K562 (cell line): Measurements from ENCODE around the gene LMOD1. TPM values are rescaled to one million over a fixed set of nuclear protein-coding genes. Genes with fewer than 3 reads are reported as not detected.

Source experiments
- ATAC-seq: fragments of 200-7000 bp; cut with Tn5 transposase; 3 replicates; pipeline ENCODE4 v1.9.1; 2020; ENCODE audit warnings: moderate library complexity
- BruUV-seq: library from RNA; stranded (reverse); fragments of 400-500 nt; replicated peaks from 2 replicates; lab custom pipeline; 2021; lab: Mats Ljungman, UMichigan
- CTCF ChIA-PET: fragments of 300-600 bp; formaldehyde crosslinking; extraction: SDS; loops from one replicate; lab custom pipeline; 2021; ENCODE audit warnings: low intra/inter-chr PET ratio; lab: Yijun Ruan, JAX
- POLR2A ChIA-PET: fragments of 300-600, 350-650 bp; sonication (Branson Sonifier 250); formaldehyde crosslinking; extraction: SDS; loops from one replicate; lab custom pipeline; 2021; ENCODE audit warnings: antibody characterized with exemption, inconsistent platforms; lab: Yijun Ruan, JAX
- DNase-seq, 4 experiments: peaks; one replicate each; pipeline versions ENCODE4 v3.0.0 to v3.0.0-alpha.2; 2011 to 2018; ENCODE audit warnings: low spot score in 3 of 4, mixed read lengths in 3 of 4; ENCODE audit errors: extremely low read depth in 1 of 4
- FAIRE-seq: peaks from 2 replicates; lab custom pipeline; 2011; peaks lifted over from hg19 to GRCh38; lab: Jason Lieb, UNC
- H2AFZ ChIP-seq: 2 replicates; pipeline ENCODE4 v1.6.0; 2011; ENCODE audit warnings: low read depth, low read length, control low read depth, inconsistent platforms
- H3K27ac ChIP-seq: fragments of 200-600 bp; 3 replicates; pipeline ENCODE4 v1.8.0; 2011; ENCODE audit warnings: low read depth, mild to moderate bottlenecking, control low read depth, inconsistent platforms, low read length, moderate library complexity, mixed read lengths; ENCODE audit errors: extremely low read depth
- H3K27me3 ChIP-seq, 2 experiments: fragments of 300-600 bp in 1 of 2; 2 replicates in 1 of 2; 3 replicates in 1 of 2; pipeline versions ENCODE4 v1.6.0 to v1.8.0; 2011; ENCODE audit warnings: inconsistent platforms in 2 of 2, low read length in 2 of 2, mild to moderate bottlenecking in 1 of 2, mixed read lengths in 1 of 2, moderate library complexity in 1 of 2; ENCODE audit not compliant: control insufficient read depth in 2 of 2, insufficient read depth in 2 of 2
- H3K36me3 ChIP-seq: fragments of 300-600 bp; 3 replicates; pipeline ENCODE4 v1.8.0; 2011; ENCODE audit warnings: mild to moderate bottlenecking, low read length, inconsistent platforms; ENCODE audit not compliant: control insufficient read depth, insufficient read depth
- H3K4me1 ChIP-seq, 2 experiments: fragments of 200-600 bp in 1 of 2; replicated peaks in 1 of 2; 2 replicates in 1 of 2; 3 replicates in 1 of 2; pipeline versions ENCODE4 v1.5.1 to v1.8.0; 2011; ENCODE audit warnings: inconsistent platforms in 2 of 2, low read length in 2 of 2, mild to moderate bottlenecking in 1 of 2, mixed read lengths in 1 of 2, moderate library complexity in 1 of 2; ENCODE audit not compliant: control insufficient read depth in 2 of 2, insufficient read depth in 2 of 2
- H3K4me2 ChIP-seq: 2 replicates; pipeline ENCODE4 v1.6.1; 2011; ENCODE audit warnings: low read length, control low read depth, inconsistent platforms, mixed read lengths; ENCODE audit not compliant: insufficient read depth
- H3K4me3 ChIP-seq: fragments of 200-600 bp; sonication (generic), shearing (Covaris generic); 2 replicates; pipeline ENCODE4 v1.5.1; 2016; ENCODE audit warnings: control low read depth, inconsistent platforms
- H3K79me2 ChIP-seq: fragments of 200-600 bp; 3 replicates; pipeline ENCODE4 v1.8.0; 2011; ENCODE audit warnings: low read length, inconsistent platforms; ENCODE audit not compliant: control insufficient read depth, insufficient read depth
- H3K9ac ChIP-seq, 2 experiments: 2 replicates each; pipeline versions ENCODE4 v1.6.0 to v1.6.1; 2011; ENCODE audit warnings: low read depth in 2 of 2, low read length in 2 of 2, control low read depth in 1 of 2, inconsistent platforms in 1 of 2, mild to moderate bottlenecking in 1 of 2, mixed read lengths in 1 of 2; ENCODE audit not compliant: insufficient read depth in 1 of 2
- H3K9me1 ChIP-seq: one replicate; pipeline ENCODE4 v1.6.0; 2011; ENCODE audit warnings: inconsistent platforms, mild to moderate bottlenecking, low read length, moderate library complexity; ENCODE audit not compliant: control insufficient read depth, insufficient read depth
- H3K9me3 ChIP-seq: replicated peaks from 2 replicates; pipeline ENCODE4 v1.5.1; 2011; ENCODE audit warnings: low read depth, low read length, inconsistent platforms; ENCODE audit not compliant: control insufficient read depth, insufficient read depth
- H4K20me1 ChIP-seq: replicated peaks from 2 replicates; pipeline ENCODE4 v1.6.1; 2011; ENCODE audit warnings: low read length, inconsistent platforms, mixed read lengths; ENCODE audit not compliant: control insufficient read depth, insufficient read depth
- ADNP ChIP-seq: fragments of 200-800 bp; sonication (Bioruptor generic); IDR thresholded peaks from 2 replicates; pipeline ENCODE4 v1.6.1; 2016; ENCODE audit warnings: missing genetic modification characterization, missing compliant biosample characterization
- C11orf30 ChIP-seq: fragments of 450-650 bp; IDR thresholded peaks from 2 replicates; pipeline ENCODE4 v1.6.1; 2016; ENCODE audit warnings: low read depth, mild to moderate bottlenecking
- GTF2A2 ChIP-seq: IDR thresholded peaks from 2 replicates; pipeline ENCODE4 v1.6.1; 2016; ENCODE audit warnings: mild to moderate bottlenecking, missing genetic modification characterization, missing compliant biosample characterization
- JUND ChIP-seq, 2 experiments: IDR thresholded peaks; 2 replicates in 1 of 2; 3 replicates in 1 of 2; pipeline ENCODE4 v1.6.1; 2011; ENCODE audit warnings: borderline replicate concordance in 2 of 2, low read depth in 2 of 2, low read length in 2 of 2, improper control_type of control experiment in 1 of 2, missing biosample characterization in 1 of 2, missing genetic modification characterization in 1 of 2, missing genetic modification reagents in 1 of 2
- KDM1A ChIP-seq, 2 experiments: fragments of 450-650 bp; IDR thresholded peaks; 2 replicates each; pipeline ENCODE4 v1.6.1; 2016; ENCODE audit warnings: mild to moderate bottlenecking in 2 of 2
- L3MBTL2 ChIP-seq: fragments of 450-650 bp; IDR thresholded peaks from 2 replicates; pipeline ENCODE4 v1.6.1; 2016; ENCODE audit warnings: mild to moderate bottlenecking, moderate library complexity
- LCOR ChIP-seq: sonication (generic); formaldehyde crosslinking; IDR thresholded peaks from 2 replicates; pipeline ENCODE4 v1.8.0; 2022; ENCODE audit warnings: mild to moderate bottlenecking, missing genetic modification reagents
- MAFF ChIP-seq: IDR thresholded peaks from 2 replicates; pipeline ENCODE4 v1.6.1; 2012; ENCODE audit warnings: low read length, improper control_type of control experiment
- MAFK ChIP-seq: IDR thresholded peaks from 2 replicates; pipeline ENCODE4 v1.6.1; 2011; ENCODE audit warnings: low read length, improper control_type of control experiment
- MTA1 ChIP-seq: fragments of 450-650 bp; IDR thresholded peaks from 2 replicates; pipeline ENCODE4 v1.6.1; 2017; ENCODE audit warnings: borderline replicate concordance
- NR2C1 ChIP-seq, 2 experiments: fragments of 450-650 bp; IDR thresholded peaks; 2 replicates each; pipeline ENCODE4 v1.6.1; 2017; ENCODE audit warnings: mild to moderate bottlenecking in 2 of 2, antibody characterized with exemption in 1 of 2, inconsistent platforms in 1 of 2, missing compliant biosample characterization in 1 of 2, missing genetic modification characterization in 1 of 2
- SMARCC2 ChIP-seq: fragments of 450-650 bp; IDR thresholded peaks from 2 replicates; pipeline ENCODE4 v1.6.1; 2017; ENCODE audit warnings: antibody characterized with exemption, moderate library complexity, mild to moderate bottlenecking, low read depth
- SMARCE1 ChIP-seq: fragments of 450-650 bp; IDR thresholded peaks from 2 replicates; pipeline ENCODE4 v1.7.1; 2016; ENCODE audit warnings: mild to moderate bottlenecking
- TRIM24 ChIP-seq, 2 experiments: fragments of 450-650 bp; IDR thresholded peaks; 2 replicates each; pipeline ENCODE4 v1.6.1; 2016
- VEZF1 ChIP-seq: fragments of 200-800 bp; sonication (Bioruptor generic); IDR thresholded peaks from 2 replicates; pipeline ENCODE4 v1.6.1; 2017; ENCODE audit warnings: missing genetic modification characterization, missing compliant biosample characterization
- WGBS: fragments of 100-300 bp; shearing (Covaris generic); methylation state at CpG from one replicate; pipeline ENCODE4 v1.1.6; 2016; ENCODE audit warnings: low coverage, mixed read lengths; ENCODE audit not compliant: insufficient coverage; ENCODE audit errors: missing lambda C conversion rate; 5-methylcytosine and 5-hydroxymethylcytosine counted together
- in situ Hi-C: fragments of 300-500 bp; cut with MboI; formaldehyde crosslinking; loops from 4 replicates; pipeline ENCODE4 v1.15.0; 2018; ENCODE audit warnings: inconsistent platforms, mixed read lengths
- intact Hi-C: fragments of 100-400 bp; cut with micrococcal nuclease; formaldehyde crosslinking; loops from 2 replicates; pipeline ENCODE4 v1.14.2; 2022
- polyA plus RNA-seq, 8 experiments: library from polyadenylated mRNA; depleted of rRNA in 4 of 8; stranded (reverse) in 5 of 8; unstranded in 3 of 8; fragments of >200 nt; fragmentation: Nextera tagmentation in 2 of 8; fragmentation: Illumina TruSeq in 1 of 8; extraction: Ambion mirVana in 2 of 8; extraction: Trizol in 1 of 8; gene quantifications; 2 replicates each; pipeline versions ENCODE4 v1.2.1 to v1.2.3, GENCODE V29; 2011 to 2014; ENCODE audit warnings: inconsistent platforms in 1 of 8, missing spikeins in 1 of 8
- total RNA-seq, 7 experiments: library from RNA; depleted of rRNA in 6 of 7; stranded (reverse); fragments of >200 nt in 6 of 7; fragmentation: Illumina TruSeq in 2 of 7; extraction: Trizol in 2 of 7; gene quantifications; 2 replicates each; pipeline versions ENCODE4 v1.2.1 to v1.2.3, GENCODE V29; 2011 to 2021; ENCODE audit warnings: low replicate concordance in 1 of 7
- TF ChIP-seq, protein P1 (sequence below): sonication (generic); formaldehyde crosslinking; IDR thresholded peaks from 2 replicates; pipeline ENCODE4 v1.8.0; 2023; ENCODE audit warnings: mild to moderate bottlenecking, missing genetic modification reagents
- TF ChIP-seq, protein P2 (sequence below): fragments of 250-450 bp; sonication (Bioruptor Pico); IDR thresholded peaks from 2 replicates; pipeline ENCODE4 v1.5.0; 2021

The LMOD1 gene
- total and polyA plus RNA-seq, 9 of the 15 experiments (the other 6 are each of a cell fraction or from before 2014, with no cell fraction given) = 0.03 to 0.54 (median 0.38) TPM; not detected in 1

DNA sequence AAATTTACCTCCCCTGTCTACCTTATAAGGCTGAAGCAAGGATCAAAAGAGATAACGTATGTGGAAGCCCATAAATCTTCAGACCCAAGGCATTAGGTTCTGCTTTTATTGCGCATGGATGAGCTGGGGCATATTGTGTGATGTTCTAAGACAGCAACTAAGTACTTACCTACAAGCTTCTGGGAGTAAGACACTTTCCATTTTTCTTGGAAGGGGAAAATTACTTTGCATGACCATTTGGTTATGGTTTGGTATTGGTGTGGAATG is 21.1 kb downstream of the LMOD1 start (continued):
- no peak; the same call in 1 of the 2 replicates for TF ChIP-seq VEZF1 (CRISPR knock-in tag)
- no peak for TF ChIP-seq ADNP (tag)
- no peak for TF ChIP-seq LCOR (CRISPR knock-in tag)
- peak; percentile 76; the same call in 1 of the 2 replicates for TF ChIP-seq MTA1

- no peaks in the 10 kb centered on the region for H3K79me2 ChIP-seq
- intact Hi-C loops = no loop called here
- CTCF ChIA-PET = no interaction called here
- no peak for DNase-seq
- 77% methylated on average over 3 of the region's 3 CpGs for WGBS
- H3K27ac ChIP-seq = peak overlapping the region; percentile 4; the same call in 1 of the 3 replicates
- H4K20me1 ChIP-seq = no peaks in the 10 kb centered on the region
- peaks cover 25 to 37% of the 10 kb centered on the region in 2 experiments for H3K4me1 ChIP-seq
- no peaks in the 10 kb centered on the region for H3K36me3 ChIP-seq
- H3K27me3 ChIP-seq = no peaks in the 10 kb centered on the region
- H3K4me2 ChIP-seq = no peak overlapping the region
- BruUV-seq = no TSS peak
- no peak for ATAC-seq
- POLR2A ChIA-PET = no interaction called here
- in situ Hi-C loops = no loop called here
- no peak for FAIRE-seq
- H3K9me1 ChIP-seq = no peaks in the 10 kb centered on the region
- H3K9ac ChIP-seq = no peak overlapping the region
- H3K9me3 ChIP-seq = no peaks in the 10 kb centered on the region
- no peak overlapping the region for H3K4me3 ChIP-seq
- H2AFZ ChIP-seq = peak overlapping the region; percentile 46
- TF ChIP-seq C11orf30 = peak; percentile 95
- TF ChIP-seq NR2C1 (IDR thresholded peaks at IDR 0.05) = no peak; the same call in 1 of the 2 replicates
- no peak for TF ChIP-seq NR2C1 (tag; IDR thresholded peaks at IDR 0.05)
- TF ChIP-seq, protein P1, sequence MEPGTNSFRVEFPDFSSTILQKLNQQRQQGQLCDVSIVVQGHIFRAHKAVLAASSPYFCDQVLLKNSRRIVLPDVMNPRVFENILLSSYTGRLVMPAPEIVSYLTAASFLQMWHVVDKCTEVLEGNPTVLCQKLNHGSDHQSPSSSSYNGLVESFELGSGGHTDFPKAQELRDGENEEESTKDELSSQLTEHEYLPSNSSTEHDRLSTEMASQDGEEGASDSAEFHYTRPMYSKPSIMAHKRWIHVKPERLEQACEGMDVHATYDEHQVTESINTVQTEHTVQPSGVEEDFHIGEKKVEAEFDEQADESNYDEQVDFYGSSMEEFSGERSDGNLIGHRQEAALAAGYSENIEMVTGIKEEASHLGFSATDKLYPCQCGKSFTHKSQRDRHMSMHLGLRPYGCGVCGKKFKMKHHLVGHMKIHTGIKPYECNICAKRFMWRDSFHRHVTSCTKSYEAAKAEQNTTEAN (CRISPR knock-in tag) = no peak
- TF ChIP-seq MAFK = peak; percentile 95
- TF ChIP-seq TRIM24 (IDR thresholded peaks at IDR 0.05) = 0 out of 4 replicates have a peak, but pooled peaks have one; percentile 38 to 46
- 0 out of 2 replicates have a peak, but pooled peaks have one; percentile 24 for TF ChIP-seq JUND (IDR thresholded peaks at IDR 0.05; ENCODE audit: borderline replicate concordance, low read depth, low read length)
- no peak for TF ChIP-seq JUND (tag; IDR thresholded peaks at IDR 0.05; ENCODE audit: borderline replicate concordance, low read depth, low read length)
- TF ChIP-seq SMARCE1 = peak; percentile 35; the same call in 1 of the 2 replicates
- TF ChIP-seq KDM1A (IDR thresholded peaks at IDR 0.05) = no peak
- TF ChIP-seq MAFF = peak; percentile 96
- no peak for TF ChIP-seq GTF2A2 (tag)
- peak; percentile 51; the same call in 1 of the 2 replicates for TF ChIP-seq SMARCC2
- TF ChIP-seq, protein P2, sequence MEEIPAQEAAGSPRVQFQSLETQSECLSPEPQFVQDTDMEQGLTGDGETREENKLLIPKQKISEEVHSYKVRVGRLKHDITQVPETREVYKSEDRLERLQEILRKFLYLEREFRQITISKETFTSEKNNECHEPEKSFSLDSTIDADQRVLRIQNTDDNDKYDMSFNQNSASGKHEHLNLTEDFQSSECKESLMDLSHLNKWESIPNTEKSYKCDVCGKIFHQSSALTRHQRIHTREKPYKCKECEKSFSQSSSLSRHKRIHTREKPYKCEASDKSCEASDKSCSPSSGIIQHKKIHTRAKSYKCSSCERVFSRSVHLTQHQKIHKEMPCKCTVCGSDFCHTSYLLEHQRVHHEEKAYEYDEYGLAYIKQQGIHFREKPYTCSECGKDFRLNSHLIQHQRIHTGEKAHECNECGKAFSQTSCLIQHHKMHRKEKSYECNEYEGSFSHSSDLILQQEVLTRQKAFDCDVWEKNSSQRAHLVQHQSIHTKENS = no peak
- 0 out of 2 replicates have a peak, but pooled peaks have one; percentile 25 for TF ChIP-seq L3MBTL2
Observed at GRCh38 chr1:201921952-201922558, 24.3 kb downstream of the LMOD1 start.
